ENCODE data around the gene HNRNPH3.

- no peak for TF ChIP-seq POLR2AphosphoS5 (IDR thresholded peaks at IDR 0.05; ENCODE audit: low read depth, low read length)
- no peak for TF ChIP-seq TAF1 (IDR thresholded peaks at IDR 0.05; ENCODE audit: borderline replicate concordance, low read depth, low read length)
- no peak for TF ChIP-seq POLR2A (IDR thresholded peaks at IDR 0.05; ENCODE audit: low read depth, low read length)
Observed at GRCh38 chr10:68336754-68337351, 5.0 kb downstream of the HNRNPH3 start.
